Activated CD4-positive, alpha-beta T cell treated with anti-CD3 and anti-CD28 coated beads, Interleukin-2, amount 10 ng/mL, durations not matched to agents 7 days and 5 days (primary cell): ENCODE measurements around the gene CLCA1. TPM values are rescaled to one million over a fixed set of nuclear protein-coding genes. Genes with fewer than 3 reads are reported as not detected.

Source experiments
- CTCF ChIA-PET: fragments of 350-600 bp; sonication (Branson Sonifier 250); formaldehyde crosslinking; loops from one replicate; lab custom pipeline; 2021; ENCODE audit warnings: antibody characterized with exemption; lab: Charles Lee
- POLR2A ChIA-PET: fragments of 350-600 bp; sonication (Branson Sonifier 250); formaldehyde crosslinking; loops from one replicate; lab custom pipeline; 2021; ENCODE audit warnings: antibody characterized with exemption; lab: Charles Lee
- DNase-seq: peaks from one replicate; pipeline ENCODE4 v3.0.0-alpha.2; 2020
- H3K27ac Mint-ChIP-seq: one replicate; pipeline ENCODE4 v1.8.0; 2021; ENCODE audit warnings: mild to moderate bottlenecking, moderate library complexity, mixed read lengths
- H3K27me3 Mint-ChIP-seq: one replicate; pipeline ENCODE4 v1.8.0; 2021; ENCODE audit warnings: mixed read lengths
- H3K36me3 Mint-ChIP-seq: one replicate; pipeline ENCODE4 v1.8.0; 2021; ENCODE audit warnings: low read depth, mixed read lengths
- H3K4me1 Mint-ChIP-seq: one replicate; pipeline ENCODE4 v1.8.0; 2021; ENCODE audit warnings: mixed read lengths
- H3K4me3 Mint-ChIP-seq: one replicate; pipeline ENCODE4 v1.8.0; 2021; ENCODE audit warnings: mild to moderate bottlenecking, moderate library complexity, mixed read lengths
- H3K9me3 Mint-ChIP-seq: one replicate; pipeline ENCODE4 v1.8.0; 2021; ENCODE audit warnings: mixed read lengths
- total RNA-seq, 2 experiments: library from RNA; stranded (reverse); gene quantifications; one replicate each; pipeline ENCODE4 v1.2.3, GENCODE V29; 2021

CLCA1 gene
- total RNA-seq, 2 experiments from 2014 or later = not detected

GRCh38 chr1:86516335-86516734 is 47.6 kb downstream of the CLCA1 start:
- ChIA-PET CTCF (no interaction called here), POLR2A (no interaction called here)
- Mint-ChIP-seq H3K4me1 (no peaks in the 10 kb centered on the region), H3K4me3 (no peak overlapping the region), H3K36me3 (no peaks in the 10 kb centered on the region), H3K27me3 (peaks cover 1% of the 10 kb centered on the region), H3K9me3 (no peaks in the 10 kb centered on the region), H3K27ac (no peak overlapping the region)
- DNase-seq = no peak

- H3K4me1 Mint-ChIP-seq = no peaks in the 10 kb centered on the region
- H3K4me3 Mint-ChIP-seq = no peak overlapping the region
- no peaks in the 10 kb centered on the region for H3K36me3 Mint-ChIP-seq
- no peak overlapping the region for H3K27ac Mint-ChIP-seq
- ChIA-PET POLR2A (no interaction called here), CTCF (no interaction called here)
- H3K27me3 Mint-ChIP-seq = peaks cover 1% of the 10 kb centered on the region
- no peaks in the 10 kb centered on the region for H3K9me3 Mint-ChIP-seq
- DNase-seq = no peak
Measured at GRCh38 chr1:86517336-86517735, 48.6 kb downstream of the CLCA1 start.

GRCh38 chr1:86520789-86521521 is 52.2 kb downstream of the CLCA1 start:
- no peak for DNase-seq
- Mint-ChIP-seq H3K4me1 (no peaks in the 10 kb centered on the region), H3K27me3 (peaks cover 1% of the 10 kb centered on the region), H3K36me3 (no peaks in the 10 kb centered on the region), H3K4me3 (no peak overlapping the region), H3K9me3 (peaks cover 2% of the 10 kb centered on the region), H3K27ac (no peak overlapping the region)
- CTCF ChIA-PET = no interaction called here
- POLR2A ChIA-PET = no interaction called here

GRCh38 chr1:86521522-86521891 is 52.8 kb downstream of the CLCA1 start:
- POLR2A ChIA-PET = no interaction called here
- Mint-ChIP-seq H3K27me3 (peaks cover 1% of the 10 kb centered on the region), H3K4me3 (no peak overlapping the region), H3K36me3 (no peaks in the 10 kb centered on the region), H3K4me1 (no peaks in the 10 kb centered on the region), H3K9me3 (peaks cover 2% of the 10 kb centered on the region), H3K27ac (no peak overlapping the region)
- CTCF ChIA-PET = no interaction called here
- DNase-seq = no peak

DNA sequence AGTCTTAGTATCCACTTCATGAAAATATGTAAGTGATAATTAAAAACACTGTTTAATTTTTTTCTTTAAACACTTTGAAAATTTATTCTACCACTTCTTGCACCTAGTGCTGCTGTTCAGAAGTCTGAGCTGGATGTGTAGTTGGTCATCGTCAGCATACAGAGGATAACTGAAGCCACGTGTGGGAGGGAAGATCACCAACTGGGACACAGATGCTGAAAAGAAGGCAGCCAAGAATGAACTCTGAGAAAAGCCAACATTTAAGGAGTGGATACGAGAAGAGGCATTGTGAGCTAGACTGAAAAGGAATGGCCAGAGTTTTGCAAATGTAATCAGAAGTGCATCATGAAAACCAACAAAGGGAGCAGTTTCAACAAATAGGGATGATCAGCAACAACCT is 53.5 kb downstream of the CLCA1 start:
- CTCF ChIA-PET = no interaction called here
- POLR2A ChIA-PET = interaction anchor here (0.6 kb wide), 1 partner anchor 807 kb away, joined by 4 read pairs; no protein-coding TSS in a partner anchor
- H3K27me3 Mint-ChIP-seq = peaks cover 1% of the 10 kb centered on the region
- no peak for DNase-seq
- H3K4me1 Mint-ChIP-seq = no peaks in the 10 kb centered on the region
- no peak overlapping the region for H3K4me3 Mint-ChIP-seq
- peaks cover 2% of the 10 kb centered on the region for H3K9me3 Mint-ChIP-seq
- H3K27ac Mint-ChIP-seq = no peak overlapping the region
- no peaks in the 10 kb centered on the region for H3K36me3 Mint-ChIP-seq

- H3K4me3 Mint-ChIP-seq = no peak overlapping the region
- H3K27ac Mint-ChIP-seq = no peak overlapping the region
- no peak for DNase-seq
- H3K36me3 Mint-ChIP-seq = no peaks in the 10 kb centered on the region
- POLR2A ChIA-PET = no interaction called here
- peaks cover 1% of the 10 kb centered on the region for H3K27me3 Mint-ChIP-seq
- H3K9me3 Mint-ChIP-seq = peaks cover 2% of the 10 kb centered on the region
- H3K4me1 Mint-ChIP-seq = no peaks in the 10 kb centered on the region
- CTCF ChIA-PET = interaction anchor here (0.7 kb wide), 1 partner anchor 543 kb away, joined by 3 read pairs; no protein-coding TSS in a partner anchor
Measured at GRCh38 chr1:86523670-86524354, 55.1 kb downstream of the CLCA1 start.

- ChIA-PET CTCF (no interaction called here), POLR2A (no interaction called here)
- no peak overlapping the region for H3K27ac Mint-ChIP-seq
- H3K9me3 Mint-ChIP-seq = peaks cover 2% of the 10 kb centered on the region
- no peaks in the 10 kb centered on the region for H3K36me3 Mint-ChIP-seq
- no peak overlapping the region for H3K4me3 Mint-ChIP-seq
- H3K4me1 Mint-ChIP-seq = no peaks in the 10 kb centered on the region
- DNase-seq = no peak
- H3K27me3 Mint-ChIP-seq = peaks cover 4% of the 10 kb centered on the region
Measured at GRCh38 chr1:86527306-86527705, 58.6 kb downstream of the CLCA1 start.

GRCh38 chr1:86530211-86530845 is 61.6 kb downstream of the CLCA1 start:
- no peak for DNase-seq

DNA sequence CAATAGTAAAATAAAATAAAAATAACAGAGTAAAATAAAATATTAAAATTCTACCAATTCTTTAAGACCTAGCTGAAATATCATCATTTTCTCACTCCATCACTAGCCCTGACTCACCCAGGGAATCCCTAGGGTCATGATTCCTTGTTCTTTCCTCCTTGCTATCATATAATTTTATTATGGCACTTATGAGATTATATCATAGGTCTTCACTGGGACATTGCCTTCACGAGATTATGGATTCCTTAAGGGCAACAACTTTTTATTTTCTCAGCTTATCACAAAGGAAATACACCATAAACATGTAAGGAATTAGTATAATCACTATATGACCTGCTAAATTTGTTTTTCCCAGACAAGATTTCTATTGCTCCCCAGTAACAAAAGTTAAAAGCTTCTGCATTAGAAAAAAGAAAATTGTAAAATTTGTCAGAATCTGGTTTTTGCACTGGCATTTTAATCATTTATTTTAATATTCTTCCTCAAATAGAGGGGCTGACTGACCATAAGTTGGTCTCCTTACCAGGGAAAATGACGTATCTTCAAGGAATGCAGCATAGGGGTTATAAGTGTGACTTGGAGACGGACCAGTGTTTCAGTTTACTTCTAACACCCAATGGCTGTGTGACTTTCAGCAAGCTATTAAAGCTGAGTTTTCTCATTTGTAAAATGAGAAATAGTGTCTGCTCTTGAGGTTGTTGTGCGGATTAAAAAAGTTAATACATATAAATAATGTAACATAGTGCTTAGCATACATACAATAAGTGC is 69.4 kb downstream of the CLCA1 start:
- Mint-ChIP-seq H3K4me1 (no peaks in the 10 kb centered on the region), H3K4me3 (no peak overlapping the region), H3K27ac (no peak overlapping the region), H3K36me3 (no peaks in the 10 kb centered on the region), H3K27me3 (peaks cover 22% of the 10 kb centered on the region), H3K9me3 (no peaks in the 10 kb centered on the region)
- ChIA-PET CTCF (no interaction called here), POLR2A (no interaction called here)
- DNase-seq = no peak

More at GRCh38 chr1:86530211-86530845, 61.6 kb downstream of the CLCA1 start:
- ChIA-PET POLR2A (no interaction called here), CTCF (interaction anchor here (0.5 to 1.1 kb wide), 3 partner anchors 76 to 254 kb away, joined by 3 to 5 read pairs (median 3); no protein-coding TSS in a partner anchor)
- H3K36me3 Mint-ChIP-seq = no peaks in the 10 kb centered on the region
- peaks cover 21% of the 10 kb centered on the region for H3K27me3 Mint-ChIP-seq
- no peaks in the 10 kb centered on the region for H3K4me1 Mint-ChIP-seq
- no peaks in the 10 kb centered on the region for H3K9me3 Mint-ChIP-seq
- H3K27ac Mint-ChIP-seq = no peak overlapping the region
- H3K4me3 Mint-ChIP-seq = no peak overlapping the region

- DNase-seq = no peak
- Mint-ChIP-seq H3K27me3 (peaks cover 22% of the 10 kb centered on the region), H3K4me1 (no peaks in the 10 kb centered on the region), H3K36me3 (no peaks in the 10 kb centered on the region), H3K27ac (no peak overlapping the region), H3K4me3 (no peak overlapping the region), H3K9me3 (no peaks in the 10 kb centered on the region)
- POLR2A ChIA-PET = no interaction called here
- CTCF ChIA-PET = no interaction called here
Measured at GRCh38 chr1:86538775-86539174, 70.0 kb downstream of the CLCA1 start.

DNA sequence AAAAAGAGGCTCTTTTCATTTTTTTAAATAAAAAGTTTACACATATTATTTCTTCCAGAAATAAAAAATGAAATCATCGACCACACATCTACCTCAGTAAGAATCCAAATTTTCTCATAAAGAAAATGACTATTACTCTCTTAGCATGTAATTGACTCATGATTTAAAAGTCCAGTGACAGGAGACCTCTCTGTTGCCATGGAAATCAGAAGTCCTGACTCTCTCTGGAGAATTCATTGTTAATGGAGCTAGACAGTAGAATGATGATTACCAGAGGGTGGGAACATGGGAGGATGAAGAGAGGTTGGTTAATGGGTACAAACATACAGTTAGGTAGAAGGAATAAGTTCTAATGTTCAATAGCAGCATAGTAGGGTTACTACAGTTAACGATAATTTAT is 73.1 kb downstream of the CLCA1 start:
- Mint-ChIP-seq H3K27ac (no peak overlapping the region), H3K27me3 (peaks cover 11% of the 10 kb centered on the region), H3K36me3 (no peaks in the 10 kb centered on the region), H3K4me1 (no peaks in the 10 kb centered on the region), H3K9me3 (no peaks in the 10 kb centered on the region), H3K4me3 (no peak overlapping the region)
- CTCF ChIA-PET = no interaction called here
- no peak for DNase-seq
- POLR2A ChIA-PET = no interaction called here

DNA sequence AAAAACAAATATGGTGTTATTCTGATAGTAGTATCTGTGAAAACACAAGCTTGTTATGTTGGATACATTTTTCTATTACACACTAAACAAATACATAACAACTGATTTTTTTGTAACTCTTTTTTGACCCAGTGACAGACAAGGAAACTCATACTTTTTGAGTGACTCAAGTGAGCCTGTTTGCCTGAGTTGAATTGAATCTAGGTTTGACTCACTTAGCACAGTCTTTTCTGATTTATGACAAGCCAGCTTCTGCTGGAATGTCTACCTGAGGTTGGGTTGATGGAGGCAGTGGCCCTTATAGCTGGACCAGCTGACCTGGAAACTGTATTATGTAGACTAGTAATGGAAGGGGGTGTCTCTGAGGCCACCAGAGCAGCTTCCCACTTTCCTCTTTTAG is 73.9 kb downstream of the CLCA1 start:
- H3K27ac Mint-ChIP-seq = no peak overlapping the region
- no peaks in the 10 kb centered on the region for H3K36me3 Mint-ChIP-seq
- H3K4me3 Mint-ChIP-seq = no peak overlapping the region
- DNase-seq = no peak
- peaks cover 11% of the 10 kb centered on the region for H3K27me3 Mint-ChIP-seq
- H3K9me3 Mint-ChIP-seq = no peaks in the 10 kb centered on the region
- H3K4me1 Mint-ChIP-seq = no peaks in the 10 kb centered on the region
- ChIA-PET POLR2A (no interaction called here), CTCF (no interaction called here)
